Prostate gland (tissue), 2 donors: ENCODE data around the gene BICRA. TPM values are rescaled to one million over a fixed set of nuclear protein-coding genes. Genes with fewer than 3 reads are reported as not detected.

Experiments
- DNase-seq: peaks from one replicate; pipeline ENCODE4 v3.0.0-alpha.2; 2019; ENCODE audit warnings: low spot score
- H3K27ac ChIP-seq, 2 donors: fragments of 200-600 bp; sonication (generic); 2 replicates each; pipeline ENCODE4 v1.5.1; 2017 to 2019
- H3K27me3 ChIP-seq: fragments of 200-600 bp; sonication (generic); replicated peaks from 2 replicates; pipeline ENCODE4 v1.5.1; 2019; ENCODE audit not compliant: insufficient read depth
- H3K36me3 ChIP-seq, 2 donors: fragments of 200-600 bp; sonication (generic); 1 replicate in 1 of 2; 2 replicates in 1 of 2; pipeline versions ENCODE4 v1.5.1 to v1.8.1; 2017 to 2019
- H3K4me1 ChIP-seq: fragments of 200-600 bp; sonication (generic); replicated peaks from 2 replicates; pipeline ENCODE4 v1.5.1; 2019
- H3K4me3 ChIP-seq, 2 donors: fragments of 200-600 bp; sonication (generic); 2 replicates each; pipeline ENCODE4 v1.5.1; 2017 to 2019
- H3K9me3 ChIP-seq: fragments of 200-600 bp; sonication (generic); 2 replicates; pipeline ENCODE4 v1.5.1; 2017
- POLR2A ChIP-seq: fragments of 450-650 bp; IDR thresholded peaks from one replicate; pipeline ENCODE4 v1.6.1; 2016; ENCODE audit warnings: antibody characterized with exemption, mild to moderate bottlenecking
- POLR2AphosphoS5 ChIP-seq: sonication (generic); formaldehyde crosslinking; IDR thresholded peaks from one replicate; pipeline ENCODE4 v1.6.1; 2017; ENCODE audit warnings: antibody characterized with exemption
- WGBS: methylation state at CpG from one replicate; pipeline ENCODE4 v1.1.5; 2018; 5-methylcytosine and 5-hydroxymethylcytosine counted together
- intact Hi-C: fragments of 100-400 bp; cut with DNase I; formaldehyde crosslinking; loops from one replicate; pipeline ENCODE4 v1.14.2; 2022
- total RNA-seq, 2 donors: library from RNA; depleted of rRNA; stranded (reverse); fragments of >200 nt; gene quantifications; one replicate each; pipeline ENCODE4 v1.1.0, GENCODE V29; 2016
- TF ChIP-seq, protein P1 (sequence below), 4 experiments: fragments of 200-600 bp in 2 of 4; fragments of 450-650 bp in 2 of 4; sonication (generic) in 2 of 4; IDR thresholded peaks; 1 replicate in 3 of 4; 2 replicates in 1 of 4; pipeline ENCODE4 v1.5.1; 2016 to 2019; ENCODE audit warnings: antibody characterized with exemption in 4 of 4, mild to moderate bottlenecking in 2 of 4, moderate library complexity in 2 of 4

The BICRA gene
- total RNA-seq, 2 donors from 2014 or later: 19.4 to 25.3 TPM

DNA sequence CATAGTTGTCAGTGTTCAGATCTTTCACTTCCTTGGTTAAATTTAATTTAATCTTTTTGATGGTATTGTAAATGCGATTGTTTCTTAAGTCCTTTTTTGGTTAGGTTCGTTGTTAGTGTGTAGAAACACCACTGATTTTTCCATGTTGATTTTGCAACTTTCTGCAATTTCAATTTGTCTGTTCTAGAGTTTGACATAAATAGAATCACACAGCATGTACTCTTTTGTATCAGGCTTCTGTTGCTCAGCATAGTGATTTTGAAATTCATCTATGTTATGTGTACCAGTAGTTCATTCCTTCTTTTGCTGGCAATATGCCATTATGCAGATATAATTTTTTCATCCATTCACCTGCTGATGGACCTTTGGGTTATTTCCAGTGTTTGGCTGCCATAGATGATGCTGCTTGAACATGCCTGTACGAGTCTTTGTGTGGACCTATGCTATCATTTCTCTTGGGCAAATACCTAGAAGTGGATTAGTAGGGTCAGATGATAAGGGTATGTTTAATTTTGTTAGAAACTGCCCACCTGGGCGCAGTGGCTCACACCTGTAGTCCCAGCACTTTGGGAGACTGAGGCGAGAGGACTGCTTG is 33.1 kb downstream of the BICRA start:
- H3K9me3 ChIP-seq: no peaks in the 10 kb centered on the region
- no peak for TF ChIP-seq POLR2AphosphoS5
- no peak for TF ChIP-seq POLR2A
- TF ChIP-seq, protein P1, sequence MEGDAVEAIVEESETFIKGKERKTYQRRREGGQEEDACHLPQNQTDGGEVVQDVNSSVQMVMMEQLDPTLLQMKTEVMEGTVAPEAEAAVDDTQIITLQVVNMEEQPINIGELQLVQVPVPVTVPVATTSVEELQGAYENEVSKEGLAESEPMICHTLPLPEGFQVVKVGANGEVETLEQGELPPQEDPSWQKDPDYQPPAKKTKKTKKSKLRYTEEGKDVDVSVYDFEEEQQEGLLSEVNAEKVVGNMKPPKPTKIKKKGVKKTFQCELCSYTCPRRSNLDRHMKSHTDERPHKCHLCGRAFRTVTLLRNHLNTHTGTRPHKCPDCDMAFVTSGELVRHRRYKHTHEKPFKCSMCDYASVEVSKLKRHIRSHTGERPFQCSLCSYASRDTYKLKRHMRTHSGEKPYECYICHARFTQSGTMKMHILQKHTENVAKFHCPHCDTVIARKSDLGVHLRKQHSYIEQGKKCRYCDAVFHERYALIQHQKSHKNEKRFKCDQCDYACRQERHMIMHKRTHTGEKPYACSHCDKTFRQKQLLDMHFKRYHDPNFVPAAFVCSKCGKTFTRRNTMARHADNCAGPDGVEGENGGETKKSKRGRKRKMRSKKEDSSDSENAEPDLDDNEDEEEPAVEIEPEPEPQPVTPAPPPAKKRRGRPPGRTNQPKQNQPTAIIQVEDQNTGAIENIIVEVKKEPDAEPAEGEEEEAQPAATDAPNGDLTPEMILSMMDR (IDR thresholded peaks at IDR 0.05): no peak
- no peaks in the 10 kb centered on the region for H3K4me1 ChIP-seq
- no peaks in the 10 kb centered on the region for H3K36me3 ChIP-seq
- no peak for DNase-seq
- no peak overlapping the region for H3K4me3 ChIP-seq
- no peaks in the 10 kb centered on the region for H3K27me3 ChIP-seq
- H3K27ac ChIP-seq: no peak overlapping the region
- WGBS: 83% methylated on average over 5 of the region's 5 CpGs
- intact Hi-C loops: no loop called here

DNA sequence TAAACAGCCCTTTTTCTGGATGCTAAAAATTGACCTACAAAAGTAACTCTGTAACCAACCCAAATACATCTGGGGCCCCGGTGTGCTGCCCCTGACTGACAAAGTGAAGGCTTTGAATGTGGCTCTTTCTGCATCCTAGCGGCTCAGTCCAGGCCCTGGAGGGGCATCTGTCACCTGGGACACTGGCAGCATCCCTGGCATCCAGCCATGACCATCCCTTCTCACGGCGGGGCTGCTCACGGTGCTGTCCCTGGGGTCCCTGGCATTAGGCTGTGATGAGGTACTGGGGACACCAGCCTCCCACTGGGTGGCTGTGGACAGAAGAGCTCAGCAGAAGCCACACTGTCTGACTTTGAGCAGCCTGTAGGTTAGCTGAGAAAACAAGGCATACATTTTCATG is 34.3 kb downstream of the BICRA start:
- H3K27ac ChIP-seq: no peak overlapping the region
- no peak for DNase-seq

DNA sequence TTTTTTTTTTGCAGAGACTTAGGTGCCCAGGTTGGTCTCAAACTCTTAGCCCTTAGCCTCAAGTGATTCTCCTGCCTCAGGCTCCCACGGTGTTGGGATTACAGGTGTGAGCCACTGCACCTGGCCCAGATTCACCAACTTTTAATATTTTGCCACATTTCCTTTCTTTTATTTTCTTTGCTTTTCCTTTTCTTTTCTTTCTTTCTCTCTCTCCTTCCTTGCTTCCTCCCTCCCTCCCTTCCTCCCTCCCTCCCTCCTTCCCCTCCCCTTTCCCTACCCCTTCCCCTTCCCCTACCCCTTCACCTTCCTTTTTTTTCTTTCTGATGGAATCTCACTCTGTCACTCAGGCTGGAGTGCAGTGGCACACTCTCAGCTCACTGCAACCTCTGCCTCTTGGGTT is 35.3 kb downstream of the BICRA start:
- Histone ChIP-seq H3K27me3 (no peaks in the 10 kb centered on the region), H3K27ac (peak overlapping the region; percentile 91 to 96), H3K4me1 (peaks cover 5% of the 10 kb centered on the region), H3K9me3 (no peaks in the 10 kb centered on the region), H3K36me3 (no peaks in the 10 kb centered on the region), H3K4me3 (no peak overlapping the region)
- no peak for DNase-seq
- TF ChIP-seq, protein P1 (IDR thresholded peaks at IDR 0.05): no peak
- TF ChIP-seq POLR2A (no peak), POLR2AphosphoS5 (no peak)
- WGBS: 92% methylated on average over 1 of the region's 1 CpG
- intact Hi-C loops: no loop called here

More for the DNA sequence above, 34.3 kb downstream of the BICRA start:
- 69% methylated on average over 5 of the region's 5 CpGs for WGBS
- no peak for TF ChIP-seq POLR2A
- no peak for TF ChIP-seq POLR2AphosphoS5
- TF ChIP-seq, protein P1 (IDR thresholded peaks at IDR 0.05): no peak
- H3K4me3 ChIP-seq: no peak overlapping the region
- no peaks in the 10 kb centered on the region for H3K36me3 ChIP-seq
- intact Hi-C loops: no loop called here
- H3K4me1 ChIP-seq: peaks cover 5% of the 10 kb centered on the region
- no peaks in the 10 kb centered on the region for H3K27me3 ChIP-seq
- H3K9me3 ChIP-seq: no peaks in the 10 kb centered on the region

DNA sequence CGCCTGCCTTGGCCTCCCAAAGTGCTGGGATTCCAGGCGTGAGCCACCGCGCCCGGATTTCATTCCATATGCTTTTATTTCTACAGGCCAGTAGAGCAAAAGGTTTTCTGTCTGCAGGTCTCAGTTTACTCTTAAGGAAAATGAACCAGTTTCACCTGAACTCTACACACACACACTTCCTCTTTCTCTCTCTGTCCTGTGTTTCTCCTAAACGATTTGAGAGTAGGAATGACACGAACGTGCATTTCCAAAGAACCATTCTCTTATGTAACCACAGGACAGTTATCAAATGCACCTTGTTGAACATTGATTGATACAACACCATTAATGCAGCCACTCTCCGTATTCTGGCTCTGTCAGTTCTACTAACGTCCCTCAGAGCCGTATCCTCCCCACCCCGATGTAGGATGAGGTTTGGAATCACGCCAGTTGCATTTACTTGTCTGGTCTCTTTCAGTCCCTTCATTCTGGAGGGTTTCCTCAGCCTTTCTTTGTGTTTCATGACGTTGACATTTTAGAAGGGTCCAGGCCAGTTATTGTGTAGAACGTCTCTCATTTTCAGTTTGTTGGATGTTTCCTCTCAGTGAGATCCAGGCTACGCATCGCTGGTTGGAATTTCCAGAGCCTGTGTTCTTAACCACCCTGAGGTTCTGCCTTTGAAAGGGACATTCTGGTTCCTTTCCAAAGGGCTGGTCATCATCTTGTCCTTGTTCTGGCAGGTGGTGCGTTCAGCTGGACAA is 36.0 kb downstream of the BICRA start:
- 36% methylated on average over 18 of the region's 18 CpGs for WGBS
- no peaks in the 10 kb centered on the region for H3K27me3 ChIP-seq
- H3K4me1 ChIP-seq: peaks cover 5% of the 10 kb centered on the region
- H3K36me3 ChIP-seq: no peaks in the 10 kb centered on the region
- intact Hi-C loops: no loop called here
- H3K4me3 ChIP-seq: no peak overlapping the region
- H3K9me3 ChIP-seq: no peaks in the 10 kb centered on the region
- no peak for DNase-seq
- peak overlapping the region; percentile 91 to 96 for H3K27ac ChIP-seq
- no peak for TF ChIP-seq POLR2AphosphoS5

DNA sequence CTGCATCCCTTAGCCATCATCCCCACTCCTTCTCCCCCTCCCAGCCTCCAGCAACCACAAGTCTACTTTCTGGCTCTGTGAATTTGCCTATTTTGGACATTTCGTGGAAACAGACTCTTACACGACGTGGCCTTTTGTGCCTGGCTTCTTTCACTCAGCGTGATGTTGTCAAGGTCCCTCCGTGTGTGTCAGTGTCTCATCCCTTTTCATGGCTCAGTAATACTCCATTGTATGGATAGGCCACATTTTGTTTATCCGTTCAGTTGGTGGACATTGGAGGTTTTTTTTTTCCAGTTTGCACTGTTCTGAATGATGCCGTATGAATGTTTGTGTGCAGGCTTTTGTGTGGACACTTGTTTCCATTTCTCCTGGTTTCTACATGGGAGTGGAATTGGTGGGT is 38.0 kb downstream of the BICRA start:
- no peak for TF ChIP-seq POLR2A
- no peak for TF ChIP-seq POLR2AphosphoS5
- Histone ChIP-seq H3K4me3 (no peak overlapping the region), H3K27me3 (no peaks in the 10 kb centered on the region), H3K27ac (peak overlapping the region; percentile 91 to 96), H3K9me3 (no peaks in the 10 kb centered on the region), H3K4me1 (peaks cover 5% of the 10 kb centered on the region), H3K36me3 (no peaks in the 10 kb centered on the region)
- no peak for DNase-seq
- WGBS: 98% methylated on average over 7 of the region's 7 CpGs
- intact Hi-C loops: no loop called here

DNA sequence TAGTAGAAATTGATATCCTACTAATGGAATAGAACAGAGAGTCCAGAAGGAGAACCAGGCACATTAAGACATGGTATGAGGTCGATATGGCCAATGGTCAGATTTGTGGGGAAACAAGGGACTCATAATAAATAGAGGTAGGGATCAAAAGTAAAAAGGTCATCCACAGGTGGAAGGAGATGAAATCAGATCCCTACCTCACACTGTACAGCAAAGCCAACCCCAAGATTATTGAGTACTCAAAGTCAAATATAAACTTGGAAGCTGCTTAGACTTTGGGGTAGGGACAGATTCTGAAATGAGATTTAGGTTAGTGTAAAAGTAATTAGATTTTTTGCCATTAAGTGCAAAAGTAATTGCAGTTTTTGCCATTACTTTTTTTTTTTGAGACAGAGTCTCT is 40.7 kb downstream of the BICRA start:
- WGBS: 80% methylated on average over 1 of the region's 1 CpG
- no peak overlapping the region for H3K4me3 ChIP-seq
- no peaks in the 10 kb centered on the region for H3K9me3 ChIP-seq
- H3K27ac ChIP-seq: peak overlapping the region; percentile 91 to 96
- H3K27me3 ChIP-seq: no peaks in the 10 kb centered on the region
- TF ChIP-seq, protein P1 (IDR thresholded peaks at IDR 0.05): no peak
- peaks cover 5% of the 10 kb centered on the region for H3K4me1 ChIP-seq
- no peak for DNase-seq
- intact Hi-C loops: no loop called here
- no peaks in the 10 kb centered on the region for H3K36me3 ChIP-seq
